Hepatocyte (in vitro differentiated cells): ENCODE results near the gene SORCS2.

Experiments used
- EZH2 ChIP-seq: fragments of 200-600 bp; sonication (generic); IDR thresholded peaks from 2 replicates; pipeline ENCODE4 v1.6.1; 2016; ENCODE audit warnings: antibody characterized with exemption, mild to moderate bottlenecking, borderline replicate concordance
- TF ChIP-seq, protein P1 (sequence below): fragments of 200-600 bp; sonication (generic); IDR thresholded peaks from 2 replicates; pipeline ENCODE4 v1.5.1; 2016; ENCODE audit warnings: antibody characterized with exemption, mild to moderate bottlenecking; ENCODE audit not compliant: poor library complexity

DNA sequence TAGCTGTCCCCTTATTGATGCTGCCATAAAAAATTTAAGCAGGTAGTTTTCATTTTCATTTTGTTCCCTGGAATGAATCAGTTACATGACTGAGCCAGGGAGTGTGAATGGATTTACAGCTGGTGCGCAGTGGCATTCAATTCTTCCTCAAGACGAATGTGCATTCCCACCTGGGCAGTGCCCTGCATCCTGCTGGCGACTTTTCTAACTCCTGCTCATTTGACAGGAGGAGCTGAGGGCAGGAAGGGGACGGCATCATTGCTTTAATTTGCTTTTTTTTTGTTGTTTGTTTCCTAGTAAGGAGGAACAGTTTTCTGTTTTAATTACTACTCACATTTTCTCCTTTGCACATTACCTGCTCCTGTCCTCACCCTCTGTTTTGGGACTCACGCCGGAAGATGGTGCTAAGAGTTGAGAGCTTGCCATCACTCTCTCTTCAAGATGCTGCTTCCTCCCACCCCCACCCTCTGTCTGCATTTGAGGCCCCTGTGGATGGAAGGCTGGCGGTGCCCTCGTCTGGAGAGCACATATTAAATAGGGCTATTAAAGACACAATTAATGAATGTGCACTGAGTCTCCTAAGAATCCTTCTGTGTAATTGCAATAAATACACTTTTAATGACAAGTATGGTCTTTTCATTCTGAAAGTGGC, 206.6 kb downstream of the SORCS2 start:
- no peak for TF ChIP-seq EZH2
- TF ChIP-seq, protein P1, sequence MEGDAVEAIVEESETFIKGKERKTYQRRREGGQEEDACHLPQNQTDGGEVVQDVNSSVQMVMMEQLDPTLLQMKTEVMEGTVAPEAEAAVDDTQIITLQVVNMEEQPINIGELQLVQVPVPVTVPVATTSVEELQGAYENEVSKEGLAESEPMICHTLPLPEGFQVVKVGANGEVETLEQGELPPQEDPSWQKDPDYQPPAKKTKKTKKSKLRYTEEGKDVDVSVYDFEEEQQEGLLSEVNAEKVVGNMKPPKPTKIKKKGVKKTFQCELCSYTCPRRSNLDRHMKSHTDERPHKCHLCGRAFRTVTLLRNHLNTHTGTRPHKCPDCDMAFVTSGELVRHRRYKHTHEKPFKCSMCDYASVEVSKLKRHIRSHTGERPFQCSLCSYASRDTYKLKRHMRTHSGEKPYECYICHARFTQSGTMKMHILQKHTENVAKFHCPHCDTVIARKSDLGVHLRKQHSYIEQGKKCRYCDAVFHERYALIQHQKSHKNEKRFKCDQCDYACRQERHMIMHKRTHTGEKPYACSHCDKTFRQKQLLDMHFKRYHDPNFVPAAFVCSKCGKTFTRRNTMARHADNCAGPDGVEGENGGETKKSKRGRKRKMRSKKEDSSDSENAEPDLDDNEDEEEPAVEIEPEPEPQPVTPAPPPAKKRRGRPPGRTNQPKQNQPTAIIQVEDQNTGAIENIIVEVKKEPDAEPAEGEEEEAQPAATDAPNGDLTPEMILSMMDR, result no peak
